Fibroblast of mammary gland (primary cell): Measurements from ENCODE around the gene DNAH6.
"Not testable (repeated sequence)": the region's sequence is repeated elsewhere in the genome, so short reads cannot be mapped to it uniquely, and the experiment has no call there.

Experiments
- DNase-seq: peaks from one replicate; pipeline ENCODE4 v3.0.0-alpha.2; 2010; ENCODE audit warnings: low read depth
- H3K4me3 ChIP-seq: 2 replicates; pipeline ENCODE4 v1.5.1; 2011; ENCODE audit warnings: low read depth, mild to moderate bottlenecking, low read length, moderate library complexity; ENCODE audit not compliant: control insufficient read depth
- TF ChIP-seq, protein P1 (sequence below): conservative IDR thresholded peaks from 2 replicates; pipeline ENCODE4 v1.5.1; 2011; ENCODE audit warnings: low read depth, low read length, inconsistent platforms; ENCODE audit not compliant: control insufficient read depth, insufficient read depth

DNAH6 gene

DNA sequence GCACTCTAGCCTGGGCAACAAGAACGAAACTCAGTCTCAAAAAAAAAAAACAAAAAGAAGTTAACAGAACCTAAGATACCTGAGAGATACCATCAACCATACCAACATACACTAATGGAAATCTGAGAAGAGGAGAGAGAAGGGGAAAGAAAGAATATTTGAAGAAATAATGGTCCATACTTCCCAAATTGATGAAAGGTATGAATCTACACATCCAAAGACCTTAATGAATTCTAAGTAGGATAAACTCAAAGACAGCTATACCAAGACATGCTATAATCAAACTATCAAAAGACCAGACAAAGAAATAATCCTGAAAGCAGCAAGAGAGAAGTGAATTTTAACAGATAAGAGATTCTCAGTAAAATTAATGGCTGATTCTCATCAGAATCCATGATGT, 255.0 kb downstream of the DNAH6 start:
- no peak for DNase-seq
- H3K4me3 ChIP-seq, result no peak overlapping the region
- TF ChIP-seq, protein P1, sequence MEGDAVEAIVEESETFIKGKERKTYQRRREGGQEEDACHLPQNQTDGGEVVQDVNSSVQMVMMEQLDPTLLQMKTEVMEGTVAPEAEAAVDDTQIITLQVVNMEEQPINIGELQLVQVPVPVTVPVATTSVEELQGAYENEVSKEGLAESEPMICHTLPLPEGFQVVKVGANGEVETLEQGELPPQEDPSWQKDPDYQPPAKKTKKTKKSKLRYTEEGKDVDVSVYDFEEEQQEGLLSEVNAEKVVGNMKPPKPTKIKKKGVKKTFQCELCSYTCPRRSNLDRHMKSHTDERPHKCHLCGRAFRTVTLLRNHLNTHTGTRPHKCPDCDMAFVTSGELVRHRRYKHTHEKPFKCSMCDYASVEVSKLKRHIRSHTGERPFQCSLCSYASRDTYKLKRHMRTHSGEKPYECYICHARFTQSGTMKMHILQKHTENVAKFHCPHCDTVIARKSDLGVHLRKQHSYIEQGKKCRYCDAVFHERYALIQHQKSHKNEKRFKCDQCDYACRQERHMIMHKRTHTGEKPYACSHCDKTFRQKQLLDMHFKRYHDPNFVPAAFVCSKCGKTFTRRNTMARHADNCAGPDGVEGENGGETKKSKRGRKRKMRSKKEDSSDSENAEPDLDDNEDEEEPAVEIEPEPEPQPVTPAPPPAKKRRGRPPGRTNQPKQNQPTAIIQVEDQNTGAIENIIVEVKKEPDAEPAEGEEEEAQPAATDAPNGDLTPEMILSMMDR, result no peak

DNA sequence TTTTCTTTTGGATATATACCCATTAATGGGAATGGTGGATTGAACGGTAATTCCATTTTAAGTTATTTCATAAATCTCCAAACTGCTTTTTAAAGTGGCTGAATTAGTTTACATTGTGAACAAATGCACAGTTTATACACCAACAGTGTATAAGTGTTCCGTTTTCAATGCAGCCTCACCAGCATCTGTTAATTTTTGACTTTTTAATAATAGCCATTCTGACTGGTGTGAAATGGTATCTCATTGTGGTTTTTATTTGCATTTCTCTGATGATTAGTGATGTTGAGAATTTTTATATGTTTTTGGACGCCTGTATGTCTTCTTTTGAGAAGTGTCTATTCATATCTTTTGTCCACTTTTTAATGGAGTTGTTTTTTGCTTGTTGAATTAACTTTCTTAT, 257.3 kb downstream of the DNAH6 start:
- H3K4me3 ChIP-seq, DNase-seq: not testable (repeated sequence)

DNA sequence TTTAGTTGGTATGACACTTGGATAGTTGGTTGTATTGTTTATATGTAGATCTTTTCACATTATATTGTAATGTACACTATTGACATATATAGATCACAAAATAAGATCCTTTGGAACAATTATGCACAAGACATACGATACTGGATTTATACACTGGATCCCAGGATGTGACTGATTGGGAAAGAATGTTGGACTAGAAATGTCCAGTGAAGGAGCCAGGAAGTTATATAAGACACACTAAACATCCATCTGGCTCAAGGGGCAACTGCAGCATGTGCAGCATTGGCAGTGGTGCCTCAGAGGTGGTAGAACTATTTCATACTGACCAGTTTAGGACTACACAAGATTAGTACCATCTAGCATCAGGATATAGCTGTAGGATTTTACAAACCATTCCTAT, 259.7 kb downstream of the DNAH6 start:
- DNase-seq, result peak; percentile 19
- TF ChIP-seq, protein P1, result no peak
- no peak overlapping the region for H3K4me3 ChIP-seq

DNA sequence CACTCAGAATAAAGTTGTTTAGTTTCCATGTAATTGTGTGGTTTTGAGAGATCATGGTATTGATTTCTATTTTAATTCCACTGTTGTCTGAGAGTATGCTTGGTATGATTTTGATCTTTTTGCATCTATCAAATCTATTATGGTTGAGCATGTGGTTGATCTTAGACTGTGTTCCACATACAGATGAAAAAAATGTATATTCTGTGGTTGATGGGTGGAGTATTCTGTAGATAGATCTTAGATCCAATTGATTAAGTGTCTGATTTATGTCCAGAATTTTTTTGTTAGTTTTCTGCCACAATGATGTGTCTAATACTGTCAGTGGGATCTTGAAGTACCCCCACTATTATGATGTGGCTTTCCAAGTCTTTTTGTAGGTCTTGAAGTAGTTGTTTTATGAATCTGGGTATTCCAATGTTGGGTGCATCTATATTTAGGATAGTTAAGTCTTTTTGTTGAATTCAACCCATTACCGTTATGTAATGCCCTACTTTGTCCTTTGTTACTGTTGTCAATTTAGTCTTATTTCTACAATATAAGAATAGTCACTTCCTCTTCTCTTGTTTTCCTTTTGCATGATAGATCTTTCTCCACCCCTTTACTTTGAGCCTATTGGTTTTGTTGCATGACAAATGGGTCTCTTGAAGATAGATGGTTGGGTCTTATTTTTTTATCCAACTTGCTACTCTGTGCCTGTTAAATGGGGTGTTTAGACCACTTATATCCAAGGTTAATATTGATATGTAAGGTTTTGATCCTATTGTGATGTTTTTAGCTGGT, 262.8 kb downstream of the DNAH6 start:
- no peak for DNase-seq
- H3K4me3 ChIP-seq, result no peak overlapping the region
- TF ChIP-seq, protein P1, result no peak

DNA sequence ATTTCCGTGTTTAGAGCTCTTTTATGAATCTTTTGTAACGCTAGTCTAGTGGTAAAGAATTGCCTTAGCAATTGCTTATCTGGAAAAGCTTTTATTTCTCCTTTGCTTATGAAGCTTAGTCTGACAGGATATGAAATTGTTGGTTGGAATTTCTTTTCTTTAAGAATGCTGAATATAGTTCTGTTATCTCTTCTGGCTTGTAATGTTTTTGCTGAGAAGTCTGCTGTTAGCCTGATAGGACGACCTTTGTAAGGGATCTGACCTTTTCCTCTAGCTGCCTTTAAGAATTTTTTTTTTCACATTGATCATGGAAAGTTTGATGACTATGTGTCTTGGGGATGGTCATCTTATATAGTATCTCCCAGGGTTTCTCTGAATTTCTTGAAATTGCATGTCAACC, 263.5 kb downstream of the DNAH6 start:
- DNase-seq, result no peak
- TF ChIP-seq, protein P1, result no peak

DNA sequence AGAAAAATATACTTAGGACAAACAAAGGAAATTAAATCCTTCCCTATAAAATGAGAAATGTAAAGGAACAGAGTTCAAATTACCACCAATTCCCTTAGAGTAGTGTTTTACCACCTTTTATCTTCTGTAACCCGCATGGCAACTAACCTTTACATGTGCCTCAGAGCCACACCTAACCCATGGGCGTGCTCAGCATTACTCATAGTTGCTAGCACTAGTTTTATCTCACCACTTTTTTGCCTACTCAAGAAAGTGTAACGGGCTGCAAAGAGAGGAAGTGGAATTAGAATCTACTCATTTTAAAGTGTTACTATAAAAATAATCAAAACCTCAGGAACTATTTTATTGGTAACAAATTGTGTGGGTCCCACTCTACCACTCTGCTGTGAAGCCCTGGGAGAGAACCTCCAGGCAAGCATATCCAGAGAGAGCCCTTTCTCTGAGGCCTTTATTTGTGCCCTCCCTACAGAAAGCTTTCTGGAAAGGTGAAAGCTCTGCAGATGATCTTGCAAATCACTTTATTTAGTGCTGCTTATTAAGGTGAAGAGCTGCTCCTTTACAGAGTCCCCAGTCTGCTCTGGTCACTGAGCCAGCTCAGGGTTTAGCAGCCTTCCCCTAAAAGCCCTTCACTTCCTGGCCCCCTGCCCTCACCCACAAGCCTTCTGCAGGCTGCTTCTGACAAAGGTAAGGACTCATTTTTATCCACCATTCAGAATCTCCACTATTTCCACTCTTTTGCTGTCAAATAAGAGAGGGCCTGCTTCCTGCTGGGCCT, 265.8 kb downstream of the DNAH6 start:
- DNase-seq, result no peak
- H3K4me3 ChIP-seq, result no peak overlapping the region
- TF ChIP-seq, protein P1, result no peak

More for the DNA sequence above, 263.5 kb downstream of the DNAH6 start:
- H3K4me3 ChIP-seq, result no peak overlapping the region
